GM12872 (cell line): Measurements from ENCODE around the gene ALOX15B.

ENCODE experiments used
- CTCF ChIP-seq: IDR thresholded peaks from 3 replicates; pipeline ENCODE4 v1.5.1; 2011; ENCODE audit warnings: low read depth, mild to moderate bottlenecking, low read length, moderate library complexity; ENCODE audit not compliant: insufficient read depth

ALOX15B gene

GRCh38 chr17:7997186-7997585, 41.7 kb upstream of the ALOX15B start:
- 0 out of 3 replicates have a peak, but pooled peaks have one; percentile 9 for TF ChIP-seq CTCF

GRCh38 chr17:8001976-8002720, 36.7 kb upstream of the ALOX15B start, which contains the start of gene GUCY2D:
TSS of gene GUCY2D (plus strand) at chr17:8002615. CDS start at chr17:8003048, 433 bp downstream.
- TF ChIP-seq CTCF: no peak

GRCh38 chr17:8002721-8003593, 35.9 kb upstream of the ALOX15B start:
- TF ChIP-seq CTCF: no peak

- TF ChIP-seq CTCF: no peak
Observed at GRCh38 chr17:8003594-8004181, 35.2 kb upstream of the ALOX15B start.

- TF ChIP-seq CTCF: no peak
Observed at GRCh38 chr17:8004899-8005298, 34.0 kb upstream of the ALOX15B start.

- TF ChIP-seq CTCF: no peak
Observed at GRCh38 chr17:8005357-8005756, 33.5 kb upstream of the ALOX15B start.
